DOHH2 (cell line): ENCODE data around the gene TMEM18.

Experiments
- CTCF ChIP-seq: fragments of 200-600 bp; sonication (generic); IDR thresholded peaks from one replicate; pipeline ENCODE4 v1.5.1; 2014; ENCODE audit warnings: antibody characterized with exemption, mild to moderate bottlenecking, low read depth, low read length; ENCODE audit not compliant: poor library complexity, severe bottlenecking
- EZH2phosphoT487 ChIP-seq: fragments of 200-600 bp; sonication (generic); IDR thresholded peaks from 2 replicates; pipeline ENCODE4 v1.6.1; 2017; ENCODE audit warnings: borderline replicate concordance, mild to moderate bottlenecking, antibody characterized with exemption, low read length, moderate library complexity, mixed read lengths

GRCh38 chr2:663221-663620, 14.0 kb downstream of the TMEM18 start:
- no peak for TF ChIP-seq EZH2phosphoT487
- no peak for TF ChIP-seq CTCF
